ENCODE data around the gene PPP1R26. TPM values are rescaled to one million over a fixed set of nuclear protein-coding genes. Genes with fewer than 3 reads are reported as not detected.
"Not testable (repeated sequence)": the region's sequence is repeated elsewhere in the genome, so short reads cannot be mapped to it uniquely, and the experiment has no call there.

Gene PPP1R26
- total RNA-seq, 1 donor from 2014 or later, result 22.8 TPM

- no peaks in the 10 kb centered on the region for H3K36me3 ChIP-seq
- TF ChIP-seq, protein P1, sequence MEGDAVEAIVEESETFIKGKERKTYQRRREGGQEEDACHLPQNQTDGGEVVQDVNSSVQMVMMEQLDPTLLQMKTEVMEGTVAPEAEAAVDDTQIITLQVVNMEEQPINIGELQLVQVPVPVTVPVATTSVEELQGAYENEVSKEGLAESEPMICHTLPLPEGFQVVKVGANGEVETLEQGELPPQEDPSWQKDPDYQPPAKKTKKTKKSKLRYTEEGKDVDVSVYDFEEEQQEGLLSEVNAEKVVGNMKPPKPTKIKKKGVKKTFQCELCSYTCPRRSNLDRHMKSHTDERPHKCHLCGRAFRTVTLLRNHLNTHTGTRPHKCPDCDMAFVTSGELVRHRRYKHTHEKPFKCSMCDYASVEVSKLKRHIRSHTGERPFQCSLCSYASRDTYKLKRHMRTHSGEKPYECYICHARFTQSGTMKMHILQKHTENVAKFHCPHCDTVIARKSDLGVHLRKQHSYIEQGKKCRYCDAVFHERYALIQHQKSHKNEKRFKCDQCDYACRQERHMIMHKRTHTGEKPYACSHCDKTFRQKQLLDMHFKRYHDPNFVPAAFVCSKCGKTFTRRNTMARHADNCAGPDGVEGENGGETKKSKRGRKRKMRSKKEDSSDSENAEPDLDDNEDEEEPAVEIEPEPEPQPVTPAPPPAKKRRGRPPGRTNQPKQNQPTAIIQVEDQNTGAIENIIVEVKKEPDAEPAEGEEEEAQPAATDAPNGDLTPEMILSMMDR (IDR thresholded peaks at IDR 0.05), result no peak
- no peaks in the 10 kb centered on the region for H3K9me3 ChIP-seq
- H3K27ac ChIP-seq, result no peak overlapping the region
- no peak overlapping the region for H3K4me3 ChIP-seq
- H3K4me1 ChIP-seq, result no peaks in the 10 kb centered on the region
- intact Hi-C loops (cut with DNase I), result no loop called here
- ATAC-seq, result peak in 1 of 2 donors; percentile 24
- DNase-seq, result no peak
- peaks cover 5% of the 10 kb centered on the region for H3K27me3 ChIP-seq (ENCODE audit: low read depth)
Observed at GRCh38 chr9:135513351-135513846, 33.8 kb downstream of the PPP1R26 start.

DNA sequence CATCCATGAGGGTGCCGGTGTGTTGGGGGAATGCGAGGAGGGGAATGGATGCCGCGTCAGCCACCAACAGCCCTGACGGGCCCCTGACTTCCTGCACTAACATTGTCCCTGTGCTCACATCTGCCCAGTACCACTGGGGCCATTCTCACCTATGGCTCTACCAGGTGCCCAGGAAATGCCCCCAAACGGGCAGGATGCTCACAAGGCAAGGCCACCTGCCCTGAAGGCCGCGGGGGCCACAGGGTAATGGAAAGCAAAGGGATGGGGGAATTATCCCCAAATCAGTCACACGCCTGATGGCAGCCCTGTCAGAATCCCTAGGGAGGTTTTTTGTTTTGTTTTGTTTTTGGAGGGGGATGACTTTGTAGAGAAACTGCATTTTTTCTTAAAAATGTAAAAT lies 34.3 kb downstream of the PPP1R26 start:
- H3K4me1 ChIP-seq; H3K9me3 ChIP-seq; ATAC-seq; DNase-seq; H3K4me3 ChIP-seq; H3K27ac ChIP-seq; intact Hi-C loops (cut with DNase I); H3K27me3 ChIP-seq (ENCODE audit: low read depth); H3K36me3 ChIP-seq: not testable (repeated sequence)

GRCh38 chr9:135514342-135515082 lies 34.9 kb downstream of the PPP1R26 start:
- H3K36me3 ChIP-seq, result no peaks in the 10 kb centered on the region
- DNase-seq, result no peak
- H3K27me3 ChIP-seq (ENCODE audit: low read depth), result peaks cover 5% of the 10 kb centered on the region
- ATAC-seq, result no peak
- H3K4me1 ChIP-seq, result no peaks in the 10 kb centered on the region
- H3K27ac ChIP-seq, result no peak overlapping the region
- H3K9me3 ChIP-seq, result no peaks in the 10 kb centered on the region
- TF ChIP-seq, protein P1 (IDR thresholded peaks at IDR 0.05), result no peak
- H3K4me3 ChIP-seq, result no peak overlapping the region
- intact Hi-C loops (cut with DNase I), result no loop called here

- Histone ChIP-seq H3K27ac (no peak overlapping the region), H3K36me3 (no peaks in the 10 kb centered on the region), H3K9me3 (no peaks in the 10 kb centered on the region), H3K27me3 (ENCODE audit: low read depth) (peaks cover 5% of the 10 kb centered on the region), H3K4me1 (no peaks in the 10 kb centered on the region), H3K4me3 (no peak overlapping the region)
- DNase-seq, result no peak
- intact Hi-C loops (cut with DNase I), result no loop called here
- ATAC-seq, result peak in 1 of 2 donors; percentile 34
- TF ChIP-seq, protein P1 (IDR thresholded peaks at IDR 0.05), result no peak
Observed at GRCh38 chr9:135515083-135515951, 35.7 kb downstream of the PPP1R26 start.

GRCh38 chr9:135516132-135516860 lies 36.7 kb downstream of the PPP1R26 start:
- intact Hi-C loops (cut with DNase I), result no loop called here

More at GRCh38 chr9:135516132-135516860, 36.7 kb downstream of the PPP1R26 start:
- H3K4me3 ChIP-seq, result no peak overlapping the region
- no peaks in the 10 kb centered on the region for H3K36me3 ChIP-seq
- no peaks in the 10 kb centered on the region for H3K9me3 ChIP-seq
- TF ChIP-seq, protein P1 (IDR thresholded peaks at IDR 0.05), result no peak
- DNase-seq, result no peak
- no peaks in the 10 kb centered on the region for H3K4me1 ChIP-seq
- no peak for ATAC-seq
- peaks cover 5% of the 10 kb centered on the region for H3K27me3 ChIP-seq (ENCODE audit: low read depth)
- no peak overlapping the region for H3K27ac ChIP-seq

All from lower lobe of right lung (tissue), 2 donors.